HTR-8/SVneo (cell line): ENCODE results near the gene PRR16.

Experiments
- DNase-seq: peaks from one replicate; pipeline ENCODE4 v3.0.0; 2011; ENCODE audit warnings: low spot score, mixed read lengths; ENCODE audit not compliant: insufficient read length
- FAIRE-seq: peaks from 2 replicates; lab custom pipeline; 2011; peaks lifted over from hg19 to GRCh38; lab: Jason Lieb, UNC

Gene PRR16

GRCh38 chr5:120512068-120512467 is 48.0 kb downstream of the PRR16 start:
- no peak for FAIRE-seq
- no peak for DNase-seq

DNA sequence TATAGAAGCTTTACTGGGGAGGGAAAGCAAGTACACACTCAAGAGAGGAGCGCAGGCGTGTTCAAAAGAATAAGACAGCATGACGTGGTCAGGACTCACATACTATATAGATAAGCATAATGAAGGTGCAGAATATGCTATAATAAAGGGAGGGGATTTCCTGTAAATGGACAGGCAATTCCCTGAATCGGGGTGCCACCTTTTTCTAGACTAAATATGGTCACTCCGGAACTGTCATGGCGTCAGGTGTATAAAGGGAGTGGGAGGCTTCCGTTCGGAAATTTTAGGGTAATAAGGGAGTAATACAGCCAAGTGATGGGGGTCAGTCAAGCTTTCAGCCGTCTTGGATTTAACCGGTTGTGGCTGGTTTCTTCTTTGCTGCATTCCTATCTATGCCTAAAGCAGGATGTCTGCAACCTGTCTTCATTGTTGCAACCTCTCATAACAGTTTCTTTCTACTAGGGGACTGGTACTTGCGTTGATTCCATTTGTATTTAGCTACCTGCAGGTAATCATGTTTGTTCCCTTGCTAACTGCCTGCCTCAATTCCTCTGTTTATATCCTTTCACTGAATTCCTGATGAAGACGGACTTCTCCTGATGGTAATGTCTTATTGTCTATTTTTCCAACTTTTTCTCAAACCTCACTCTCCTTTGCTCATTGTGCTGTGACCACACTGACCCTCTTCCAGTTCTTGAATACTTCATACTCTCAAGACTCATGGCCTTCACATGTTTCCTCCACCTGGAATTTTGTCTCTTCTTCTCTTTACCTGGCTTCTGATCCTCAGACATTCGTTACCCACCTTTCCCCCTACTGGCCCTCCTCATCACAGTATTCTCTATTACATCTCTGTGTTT is 48.9 kb downstream of the PRR16 start:
- FAIRE-seq (no peak), DNase-seq (no peak)

- FAIRE-seq (no peak), DNase-seq (no peak)
These were observed 52.7 kb downstream of the PRR16 start for GRCh38 chr5:120516805-120517204.

GRCh38 chr5:120517607-120518252 is 53.6 kb downstream of the PRR16 start:
- no peak for FAIRE-seq
- no peak for DNase-seq

- DNase-seq (no peak), FAIRE-seq (no peak)
These were observed 54.5 kb downstream of the PRR16 start for GRCh38 chr5:120518581-120518980.

- FAIRE-seq (no peak), DNase-seq (no peak)
These were observed 63.2 kb downstream of the PRR16 start for GRCh38 chr5:120527251-120527650.

GRCh38 chr5:120528609-120529008 is 64.5 kb downstream of the PRR16 start:
- FAIRE-seq: no peak
- DNase-seq: no peak

DNA sequence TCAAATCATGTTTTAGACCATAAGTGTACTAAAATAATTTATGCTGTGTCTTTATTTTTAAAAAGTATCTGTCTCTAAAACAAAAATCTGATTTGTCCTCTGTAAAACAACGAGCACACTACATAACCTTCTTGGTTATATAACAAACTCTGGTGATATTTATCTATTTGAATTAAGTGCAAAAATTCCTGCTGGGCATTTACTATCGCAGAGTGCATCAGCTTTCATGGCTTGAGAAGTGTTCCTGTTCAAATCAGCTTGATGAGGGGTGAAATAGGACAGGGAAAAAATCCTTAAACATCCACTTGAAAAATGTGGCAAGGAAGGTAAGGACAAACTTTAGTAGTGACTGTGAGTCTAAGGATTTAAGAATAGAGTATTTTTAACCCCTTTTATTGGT is 65.3 kb downstream of the PRR16 start:
- DNase-seq (no peak), FAIRE-seq (no peak)

GRCh38 chr5:120531215-120531614 is 67.1 kb downstream of the PRR16 start:
- no peak for FAIRE-seq
- no peak for DNase-seq

GRCh38 chr5:120532835-120533234 is 68.7 kb downstream of the PRR16 start:
- FAIRE-seq: no peak
- no peak for DNase-seq

DNA sequence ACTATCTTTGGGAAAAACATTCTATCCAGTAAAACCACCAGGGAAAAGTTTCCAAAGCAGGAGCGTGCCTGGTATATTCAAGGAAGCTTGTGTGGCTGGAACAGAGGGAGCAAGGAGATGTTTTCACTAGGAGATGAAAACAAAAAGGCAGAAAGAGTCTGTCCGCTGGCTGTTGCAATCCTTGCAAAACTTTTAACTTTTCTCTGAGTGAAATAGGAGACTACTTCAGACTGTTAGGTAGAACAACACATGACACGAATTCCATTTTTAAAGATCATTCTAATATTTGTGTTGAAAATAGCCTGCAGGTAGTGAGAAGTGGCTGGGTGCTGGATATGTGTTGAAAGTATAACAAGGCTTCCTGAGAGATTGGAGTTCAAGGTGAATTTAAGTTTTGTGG is 69.5 kb downstream of the PRR16 start:
- FAIRE-seq: no peak
- DNase-seq: no peak

- FAIRE-seq (no peak), DNase-seq (no peak)
These were observed 71.8 kb downstream of the PRR16 start for GRCh38 chr5:120535900-120536299.

DNA sequence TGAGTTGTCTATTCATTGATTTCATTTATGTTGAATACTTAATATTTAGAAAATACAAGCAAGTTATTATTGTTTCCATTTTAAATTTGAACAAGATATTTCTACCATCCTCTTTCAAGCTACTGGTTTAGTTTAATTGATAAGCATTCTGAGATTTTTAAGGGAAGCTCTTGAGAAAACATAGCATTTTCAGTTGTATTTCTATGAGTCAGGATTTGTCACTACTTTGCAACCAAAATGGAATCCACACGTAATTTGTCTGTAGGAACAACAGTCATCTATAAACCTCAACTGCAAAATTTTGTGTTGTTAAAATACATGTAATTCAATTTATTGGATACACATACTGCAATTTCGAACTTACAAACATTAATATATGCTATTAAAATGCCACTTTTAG is 74.0 kb downstream of the PRR16 start:
- DNase-seq (no peak), FAIRE-seq (no peak)

- FAIRE-seq (peak; percentile 72), DNase-seq (no peak)
These were observed 74.5 kb downstream of the PRR16 start for GRCh38 chr5:120538644-120539043.

GRCh38 chr5:120539471-120539870 is 75.4 kb downstream of the PRR16 start:
- no peak for FAIRE-seq
- DNase-seq: no peak

DNA sequence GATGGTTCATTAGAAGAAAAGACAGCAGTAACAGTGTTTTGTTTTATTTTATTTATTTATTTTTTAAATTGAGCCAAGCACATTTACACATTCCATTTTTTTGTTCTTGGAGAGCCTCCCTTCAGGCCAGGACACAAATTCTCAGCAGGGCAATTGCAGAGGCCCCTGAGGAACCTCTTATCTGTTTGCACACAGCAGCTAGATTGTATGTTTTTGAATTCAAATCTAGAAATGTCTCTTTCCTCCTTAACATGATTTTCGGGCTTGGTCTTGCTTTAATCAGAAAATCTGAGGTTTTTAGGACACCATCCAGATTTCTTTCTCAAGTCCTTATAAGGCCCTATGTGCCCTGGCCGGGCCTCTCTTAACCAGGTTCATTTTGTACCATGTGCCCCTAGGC is 76.0 kb downstream of the PRR16 start:
- FAIRE-seq (no peak), DNase-seq (no peak)

DNA sequence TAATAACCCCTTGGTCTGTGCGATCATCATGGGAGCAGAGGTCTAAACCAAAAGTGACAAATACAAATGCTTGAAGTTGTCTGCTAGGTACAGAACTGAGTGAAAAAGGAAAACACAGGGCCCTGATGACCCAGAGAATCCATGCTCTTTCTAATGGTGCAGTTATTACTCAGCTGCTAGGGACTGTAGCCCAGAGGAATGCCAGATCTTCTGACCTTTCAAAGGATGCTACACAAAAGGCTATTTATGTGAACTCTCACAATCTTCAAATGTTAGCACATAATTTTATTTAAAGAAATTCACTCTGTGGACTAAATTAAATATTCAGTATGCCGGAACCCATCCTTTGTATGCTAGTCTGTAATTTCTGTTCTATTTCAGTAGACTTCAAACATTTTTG is 79.9 kb downstream of the PRR16 start:
- no peak for FAIRE-seq
- DNase-seq: no peak

DNA sequence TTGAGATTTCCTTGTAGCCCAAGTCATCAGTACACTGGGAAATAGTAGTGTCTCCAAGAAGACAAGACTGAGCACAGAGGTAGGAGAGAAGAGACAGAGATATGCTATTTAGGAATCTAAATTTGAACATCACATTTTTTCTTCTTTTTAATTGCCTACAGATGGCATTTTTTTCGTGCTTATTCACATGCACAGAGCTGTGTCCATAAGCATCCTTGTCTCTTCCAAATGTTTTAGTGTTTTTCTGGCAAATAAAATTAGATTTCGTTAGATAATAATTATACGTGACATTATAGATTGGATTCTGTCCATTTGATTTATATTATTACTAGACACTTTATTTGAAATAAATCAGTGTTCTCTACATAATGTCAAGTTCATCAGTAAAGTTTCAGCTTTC is 80.9 kb downstream of the PRR16 start:
- FAIRE-seq: no peak
- no peak for DNase-seq

DNA sequence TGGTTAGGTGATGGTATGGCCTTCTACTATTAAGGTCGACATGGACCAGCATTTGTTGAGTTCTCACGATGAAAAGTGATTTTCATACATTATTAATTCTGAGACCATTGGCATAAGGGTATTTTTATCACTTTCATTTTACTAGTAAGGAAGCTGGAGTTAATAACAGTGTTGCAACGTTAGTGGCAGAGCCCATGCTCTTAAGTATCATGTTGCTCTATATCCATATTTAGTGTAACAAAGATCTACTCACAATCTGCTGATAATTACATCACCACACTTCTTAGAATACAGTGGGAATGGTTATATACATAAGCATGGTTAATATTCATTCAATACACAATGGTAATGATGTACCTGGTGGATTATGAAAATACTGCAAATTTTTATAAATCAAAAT is 81.9 kb downstream of the PRR16 start:
- FAIRE-seq (no peak), DNase-seq (no peak)

DNA sequence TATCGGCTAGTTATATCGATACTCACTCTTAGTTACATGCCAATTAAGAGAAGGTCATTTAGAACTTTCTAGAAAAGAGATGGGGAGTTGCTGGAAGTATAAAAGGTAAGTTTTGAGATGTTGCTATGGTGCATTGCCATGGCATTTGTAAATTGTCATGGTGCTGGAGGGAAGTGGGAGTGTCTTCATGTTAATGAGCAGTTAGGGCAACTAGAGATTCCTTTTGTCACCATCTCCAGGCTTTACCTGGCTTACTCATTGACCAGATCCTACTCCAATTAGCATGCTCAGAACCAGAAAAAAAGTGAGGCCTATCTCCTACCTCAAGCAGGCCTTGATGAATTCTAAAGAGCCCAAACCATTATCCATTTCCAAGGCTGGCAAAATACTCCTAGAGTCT is 82.8 kb downstream of the PRR16 start:
- FAIRE-seq: peak; percentile 4

GRCh38 chr5:120550358-120550757 is 86.3 kb downstream of the PRR16 start:
- DNase-seq (no peak), FAIRE-seq (no peak)

More for the DNA sequence above, 82.8 kb downstream of the PRR16 start:
- no peak for DNase-seq

- DNase-seq: no peak
- peak; percentile 28 for FAIRE-seq
These were observed 88.5 kb downstream of the PRR16 start for GRCh38 chr5:120552638-120553037.
